DMS 273 treated with DMSO at 0.1 percent for 48 hours (cell line): Measurements from ENCODE around the gene TAF11L5.
"Not testable (repeated sequence)": the region's sequence is repeated elsewhere in the genome, so short reads cannot be mapped to it uniquely, and the experiment has no call there.

ENCODE experiments used
- DNase-seq: peaks from one replicate; lab custom pipeline; 2025; lab: John Stamatoyannopoulos, UW

Gene TAF11L5

GRCh38 chr5:17524935-17525334 lies at the start of gene TAF11L5:
TAF11L5 (plus strand) TSS chr5:17525235.
- DNase-seq, result not testable (repeated sequence)

DNA sequence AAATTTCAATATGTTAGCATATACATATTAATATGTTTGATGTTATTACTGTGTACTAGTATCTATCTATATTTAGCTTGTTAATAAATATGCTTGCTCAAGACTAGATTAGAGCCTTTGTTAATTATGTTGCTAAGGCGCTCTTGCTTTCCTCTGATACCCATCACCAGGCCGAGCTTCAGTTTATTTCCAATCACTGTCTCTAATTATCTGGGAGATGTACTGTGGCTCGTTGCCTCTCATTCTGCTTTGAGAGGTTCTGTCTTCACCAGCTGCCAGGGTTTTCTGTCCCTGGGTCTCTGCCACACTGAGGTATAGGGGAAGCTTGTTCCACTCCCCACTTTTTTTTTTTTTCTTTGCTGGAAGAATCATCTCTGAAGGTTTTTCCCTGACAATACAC lies 48.0 kb upstream of the TAF11L5 start:
- DNase-seq, result no peak

DNA sequence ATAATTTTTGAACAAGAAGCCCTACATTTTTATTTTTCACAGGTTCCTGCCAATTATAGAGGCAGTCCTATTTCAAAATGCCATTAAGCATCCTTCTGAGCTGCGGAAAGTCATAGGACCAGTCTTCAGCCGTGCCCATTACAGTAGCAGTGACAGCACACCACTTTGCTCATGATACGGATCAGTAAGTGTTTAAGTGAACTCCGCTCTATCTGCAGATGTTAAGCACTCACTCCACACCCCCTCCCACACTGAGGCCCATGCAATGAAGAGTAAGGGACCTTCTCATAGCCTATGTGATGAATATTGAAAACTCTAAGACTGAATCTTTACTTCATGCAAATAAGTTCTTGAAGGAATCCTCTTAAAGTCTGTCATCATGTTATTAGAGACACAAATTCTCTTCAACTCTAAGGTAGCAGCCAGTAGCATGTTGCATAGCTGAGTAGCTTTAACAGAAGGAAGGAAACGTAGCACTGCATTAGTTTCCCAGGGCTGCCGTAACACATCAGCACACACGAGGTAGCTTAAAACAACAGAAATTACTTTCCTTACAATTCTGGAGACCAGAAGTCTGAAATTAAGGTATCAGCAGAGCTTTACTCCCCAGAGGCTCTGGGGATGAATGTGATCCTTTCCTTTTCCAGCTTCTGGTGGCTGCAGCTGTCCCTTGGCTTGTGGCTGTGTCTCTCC lies 47.3 kb upstream of the TAF11L5 start:
- no peak for DNase-seq

DNA sequence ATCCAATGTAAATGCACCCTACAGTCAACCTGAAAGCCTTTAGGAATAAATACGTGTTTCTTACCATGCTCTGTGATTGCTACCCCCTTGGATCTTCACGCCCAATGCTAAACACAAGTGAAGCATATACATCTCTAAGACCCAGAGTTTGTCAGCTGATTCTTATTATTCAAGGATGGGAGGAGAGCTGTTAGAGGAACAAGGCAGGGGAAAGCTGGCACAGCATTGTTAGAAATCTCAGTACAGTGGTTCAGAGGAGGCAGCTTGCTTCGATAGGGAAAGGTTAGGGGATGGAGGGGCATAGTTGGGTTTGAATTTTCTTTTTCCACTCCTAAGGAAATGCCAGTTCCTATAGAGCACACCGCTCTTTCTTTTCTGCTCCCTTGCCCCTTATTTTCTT lies 43.7 kb upstream of the TAF11L5 start:
- DNase-seq, result no peak

DNA sequence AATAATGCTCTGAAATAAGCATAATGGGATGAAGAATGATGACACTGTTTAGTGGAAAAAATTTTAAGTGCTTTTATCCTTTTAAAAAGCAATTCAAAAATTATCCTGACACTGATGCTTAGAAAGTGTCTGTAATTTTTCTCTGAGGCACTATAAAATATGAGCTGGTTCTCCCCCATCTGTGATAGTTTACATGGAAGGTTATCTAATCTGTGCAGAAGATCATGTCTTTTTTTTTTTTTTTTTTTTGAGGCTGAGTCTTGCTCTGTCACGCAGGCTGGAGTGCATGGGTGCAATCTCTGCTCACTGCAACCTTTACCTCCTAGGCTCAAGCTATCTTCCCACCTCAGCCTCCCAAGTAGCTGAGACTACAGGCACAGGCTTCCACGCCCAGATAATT lies 42.2 kb upstream of the TAF11L5 start:
- no peak for DNase-seq

DNA sequence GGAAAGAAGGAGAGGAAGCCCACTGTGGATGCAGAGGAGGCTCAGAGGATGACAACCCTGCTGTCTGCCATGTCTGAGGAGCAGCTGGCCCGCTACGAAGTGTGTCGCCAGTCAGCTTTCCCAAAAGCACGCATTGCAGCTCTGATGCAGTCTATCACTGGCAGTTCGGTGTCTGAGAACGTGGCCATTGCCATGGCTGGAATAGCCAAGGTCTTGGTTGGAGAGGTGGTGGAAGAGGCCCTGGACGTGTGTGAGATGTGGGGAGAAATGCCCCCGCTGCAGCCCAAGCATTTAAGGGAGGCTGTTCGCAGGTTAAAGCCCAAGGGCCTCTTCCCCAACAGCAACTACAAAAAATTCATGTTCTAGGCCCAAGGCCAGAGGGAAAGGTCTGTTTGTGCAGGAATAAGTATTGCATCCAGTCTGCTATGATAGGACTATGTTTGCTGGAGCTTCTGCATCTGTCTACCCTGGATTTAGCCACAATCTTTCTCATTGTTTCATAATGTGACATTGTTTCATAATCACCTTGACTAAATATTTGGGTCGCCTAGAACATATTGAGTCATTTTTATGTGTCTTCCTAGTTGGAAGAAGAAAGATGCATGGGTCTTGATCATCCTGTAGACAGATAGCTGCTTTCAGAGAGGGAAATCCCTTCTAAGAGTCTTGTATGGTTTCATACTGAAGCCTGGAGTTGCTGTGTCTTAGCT lies 38.4 kb upstream of the TAF11L5 start:
- DNase-seq, result not testable (repeated sequence)

DNA sequence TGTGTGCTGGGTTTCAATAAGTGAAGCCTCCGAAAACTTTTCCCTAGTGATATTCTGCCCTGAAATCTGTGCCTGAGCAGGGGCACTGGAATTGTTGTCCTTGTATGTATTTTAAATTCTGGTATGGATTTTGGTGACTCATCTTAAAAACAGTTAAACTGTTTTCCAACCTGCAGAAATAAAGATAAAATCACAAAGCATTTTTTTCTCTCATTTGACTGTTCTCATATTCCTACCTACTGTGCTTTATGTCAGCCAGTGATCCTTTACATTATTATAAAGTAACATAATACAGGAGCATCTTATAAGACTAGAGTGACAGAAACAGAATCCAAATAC lies 37.9 kb upstream of the TAF11L5 start:
- DNase-seq, result no peak

- not testable (repeated sequence) for DNase-seq
These were observed 33.8 kb upstream of the TAF11L5 start for GRCh38 chr5:17491257-17491656.

- no peak for DNase-seq
These were observed 32.3 kb upstream of the TAF11L5 start for GRCh38 chr5:17492770-17493169.

GRCh38 chr5:17497446-17497845 lies 27.6 kb upstream of the TAF11L5 start:
- DNase-seq, result no peak

DNA sequence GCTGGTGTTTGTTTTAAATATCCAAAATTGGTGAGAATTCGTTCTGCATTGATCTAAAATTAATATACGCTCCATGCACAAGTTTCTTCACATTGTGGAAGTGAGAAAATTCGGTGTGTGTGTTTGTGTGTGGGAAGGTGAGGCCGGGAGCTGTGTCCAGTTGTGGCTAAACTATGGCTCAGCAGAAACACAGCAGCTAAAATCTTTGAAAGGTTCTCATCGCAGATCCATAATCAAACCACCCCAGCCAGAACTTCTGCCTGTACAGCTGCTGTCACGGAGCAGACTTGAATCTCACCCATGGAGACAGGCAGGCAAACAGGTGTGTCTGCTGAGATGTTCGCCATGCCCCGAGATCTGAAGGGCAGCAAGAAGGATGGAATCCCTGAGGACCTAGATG lies 27.1 kb upstream of the TAF11L5 start, which contains the start of gene TAF11L2:
TAF11L2 (plus strand) TSS at position 301 of the 400 bp plus-strand sequence.
- not testable (repeated sequence) for DNase-seq

DNA sequence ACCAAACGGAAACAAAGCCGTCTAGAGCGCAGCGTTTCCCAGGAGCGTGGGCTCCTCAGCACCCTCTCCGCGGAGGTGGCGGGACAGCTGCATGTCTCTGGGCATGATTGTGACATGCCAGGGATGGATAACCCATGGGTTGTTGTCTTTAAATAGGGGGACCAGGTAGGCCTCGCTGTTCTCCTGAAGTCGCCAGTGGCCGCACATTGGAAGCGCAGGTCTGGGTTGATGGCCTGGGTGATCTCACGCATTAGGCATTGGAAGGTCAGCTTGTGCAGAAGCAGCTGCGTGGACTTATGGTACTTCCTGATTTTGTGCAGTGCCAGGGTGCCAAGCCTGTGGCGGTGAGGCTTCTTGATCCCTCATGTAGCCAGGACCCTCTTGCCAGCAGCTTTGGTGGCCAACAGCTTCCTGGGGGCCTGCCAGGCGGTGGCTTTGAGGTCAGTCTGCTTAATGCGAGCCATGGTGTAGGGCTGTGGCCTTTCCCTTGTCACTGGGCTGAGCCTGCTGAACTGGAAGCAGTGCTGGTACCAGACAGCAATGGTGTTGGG lies 13.2 kb upstream of the TAF11L5 start:
- DNase-seq, result no peak

DNA sequence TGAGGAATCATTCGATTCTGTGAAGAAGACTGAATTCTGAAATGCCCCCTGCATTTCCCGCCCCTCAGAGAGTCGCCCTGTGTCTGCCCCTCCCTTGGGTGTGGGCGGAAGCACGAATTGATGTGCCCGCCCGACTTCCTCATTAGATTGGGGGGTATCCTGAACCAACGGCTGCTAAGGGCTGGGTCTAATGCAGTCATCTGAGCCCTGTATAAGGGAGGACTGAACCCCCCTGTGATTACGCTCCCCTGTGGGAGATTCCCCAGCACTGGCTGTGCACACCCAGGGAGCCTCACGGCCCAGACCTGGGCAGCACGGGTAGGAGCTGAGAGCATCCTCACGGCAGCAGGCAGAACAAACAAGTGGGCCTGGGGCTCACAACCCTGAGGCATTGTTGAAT lies 7.5 kb upstream of the TAF11L5 start:
- DNase-seq, result not testable (repeated sequence)

- not testable (repeated sequence) for DNase-seq
These were observed 7.0 kb upstream of the TAF11L5 start, which contains the start of gene TAF11L3 for GRCh38 chr5:17518067-17518466. TAF11L3 (plus strand) TSS chr5:17518367.

DNA sequence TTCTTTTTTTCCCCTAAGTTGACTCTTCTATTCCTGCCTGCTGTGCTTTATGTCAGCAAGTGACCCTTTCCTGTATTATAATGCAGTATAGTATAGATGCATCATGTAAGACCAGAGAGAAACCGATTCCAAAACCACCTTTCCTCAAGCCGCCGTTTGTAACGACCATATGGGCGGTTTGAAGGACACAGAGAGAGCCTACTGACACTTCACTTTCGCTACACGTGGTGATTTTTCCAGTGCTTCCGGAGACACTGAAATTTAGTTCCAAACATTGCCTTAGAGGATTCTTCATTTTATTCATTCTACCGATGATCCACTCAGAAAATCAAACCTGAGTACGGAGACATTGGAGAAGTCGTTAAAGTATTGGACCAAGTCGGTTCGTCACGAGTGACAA lies 5.5 kb upstream of the TAF11L5 start:
- not testable (repeated sequence) for DNase-seq

DNA sequence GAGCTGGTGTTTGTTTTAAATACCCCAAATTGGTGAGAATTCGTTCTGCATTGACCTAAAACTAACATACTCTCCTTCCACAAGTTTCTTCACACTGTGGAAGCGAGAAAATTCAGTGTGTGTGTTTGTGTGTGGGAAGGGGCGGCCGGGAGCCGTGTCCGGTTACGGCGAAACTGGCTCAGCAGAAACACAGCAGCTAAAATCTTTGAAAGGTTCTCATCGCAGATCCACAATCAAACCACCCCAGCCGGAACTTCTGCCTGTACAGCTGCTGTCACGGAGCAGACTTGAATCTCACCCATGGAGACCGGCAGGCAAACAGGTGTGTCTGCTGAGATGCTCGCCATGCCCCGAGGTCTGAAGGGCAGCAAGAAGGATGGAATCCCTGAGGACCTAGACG lies 3.5 kb upstream of the TAF11L5 start, which contains the start of gene TAF11L4:
TAF11L4 (plus strand) TSS at position 301 of the 400 bp plus-strand sequence.
- not testable (repeated sequence) for DNase-seq

DNA sequence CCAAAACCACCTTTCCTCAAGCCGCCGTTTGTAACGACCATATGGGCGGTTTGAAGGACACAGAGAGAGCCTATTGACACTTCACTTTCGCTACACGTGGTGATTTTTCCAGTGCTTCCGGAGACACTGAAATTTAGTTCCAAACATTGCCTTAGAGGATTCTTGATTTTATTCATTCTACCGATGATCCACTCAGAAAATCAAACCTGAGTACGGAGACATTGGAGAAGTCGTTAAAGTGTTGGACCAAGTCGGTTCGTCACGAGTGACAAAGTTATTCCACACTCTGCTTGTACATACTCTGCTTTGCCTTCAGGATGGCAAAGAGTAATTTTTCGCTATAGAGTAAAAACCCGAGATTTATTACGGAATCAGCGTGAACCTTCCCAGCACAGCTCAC lies 1.5 kb downstream of the TAF11L5 start:
- not testable (repeated sequence) for DNase-seq

DNA sequence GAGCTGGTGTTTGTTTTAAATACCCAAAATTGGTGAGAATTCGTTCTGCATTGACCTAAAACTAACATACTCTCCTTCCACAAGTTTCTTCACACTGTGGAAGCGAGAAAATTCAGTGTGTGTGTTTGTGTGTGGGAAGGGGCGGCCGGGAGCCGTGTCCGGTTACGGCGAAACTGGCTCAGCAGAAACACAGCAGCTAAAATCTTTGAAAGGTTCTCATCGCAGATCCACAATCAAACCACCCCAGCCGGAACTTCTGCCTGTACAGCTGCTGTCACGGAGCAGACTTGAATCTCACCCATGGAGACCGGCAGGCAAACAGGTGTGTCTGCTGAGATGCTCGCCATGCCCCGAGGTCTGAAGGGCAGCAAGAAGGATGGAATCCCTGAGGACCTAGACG lies 3.3 kb downstream of the TAF11L5 start, which contains the start of gene TAF11L6:
TAF11L6 (plus strand) TSS at position 301 of the 400 bp plus-strand sequence.
- DNase-seq, result not testable (repeated sequence)
